ENCODE results near the gene GON4L. TPM values are rescaled to one million over a fixed set of nuclear protein-coding genes. Genes with fewer than 3 reads are reported as not detected.
"Not testable (repeated sequence)": the region's sequence is repeated elsewhere in the genome, so short reads cannot be mapped to it uniquely, and the experiment has no call there.

GON4L gene, protein sequence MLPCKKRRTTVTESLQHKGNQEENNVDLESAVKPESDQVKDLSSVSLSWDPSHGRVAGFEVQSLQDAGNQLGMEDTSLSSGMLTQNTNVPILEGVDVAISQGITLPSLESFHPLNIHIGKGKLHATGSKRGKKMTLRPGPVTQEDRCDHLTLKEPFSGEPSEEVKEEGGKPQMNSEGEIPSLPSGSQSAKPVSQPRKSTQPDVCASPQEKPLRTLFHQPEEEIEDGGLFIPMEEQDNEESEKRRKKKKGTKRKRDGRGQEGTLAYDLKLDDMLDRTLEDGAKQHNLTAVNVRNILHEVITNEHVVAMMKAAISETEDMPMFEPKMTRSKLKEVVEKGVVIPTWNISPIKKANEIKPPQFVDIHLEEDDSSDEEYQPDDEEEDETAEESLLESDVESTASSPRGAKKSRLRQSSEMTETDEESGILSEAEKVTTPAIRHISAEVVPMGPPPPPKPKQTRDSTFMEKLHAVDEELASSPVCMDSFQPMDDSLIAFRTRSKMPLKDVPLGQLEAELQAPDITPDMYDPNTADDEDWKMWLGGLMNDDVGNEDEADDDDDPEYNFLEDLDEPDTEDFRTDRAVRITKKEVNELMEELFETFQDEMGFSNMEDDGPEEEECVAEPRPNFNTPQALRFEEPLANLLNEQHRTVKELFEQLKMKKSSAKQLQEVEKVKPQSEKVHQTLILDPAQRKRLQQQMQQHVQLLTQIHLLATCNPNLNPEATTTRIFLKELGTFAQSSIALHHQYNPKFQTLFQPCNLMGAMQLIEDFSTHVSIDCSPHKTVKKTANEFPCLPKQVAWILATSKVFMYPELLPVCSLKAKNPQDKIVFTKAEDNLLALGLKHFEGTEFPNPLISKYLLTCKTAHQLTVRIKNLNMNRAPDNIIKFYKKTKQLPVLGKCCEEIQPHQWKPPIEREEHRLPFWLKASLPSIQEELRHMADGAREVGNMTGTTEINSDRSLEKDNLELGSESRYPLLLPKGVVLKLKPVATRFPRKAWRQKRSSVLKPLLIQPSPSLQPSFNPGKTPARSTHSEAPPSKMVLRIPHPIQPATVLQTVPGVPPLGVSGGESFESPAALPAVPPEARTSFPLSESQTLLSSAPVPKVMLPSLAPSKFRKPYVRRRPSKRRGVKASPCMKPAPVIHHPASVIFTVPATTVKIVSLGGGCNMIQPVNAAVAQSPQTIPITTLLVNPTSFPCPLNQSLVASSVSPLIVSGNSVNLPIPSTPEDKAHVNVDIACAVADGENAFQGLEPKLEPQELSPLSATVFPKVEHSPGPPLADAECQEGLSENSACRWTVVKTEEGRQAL (N-terminal part only)
- polyA plus RNA-seq (2014; cell fraction: cytosol; rRNA removed): 14.5 and 18.2 TPM in 2 replicates
- polyA plus RNA-seq (2014; cell fraction: nucleus; rRNA removed): 56.5 and 85.9 TPM in 2 replicates

DNA sequence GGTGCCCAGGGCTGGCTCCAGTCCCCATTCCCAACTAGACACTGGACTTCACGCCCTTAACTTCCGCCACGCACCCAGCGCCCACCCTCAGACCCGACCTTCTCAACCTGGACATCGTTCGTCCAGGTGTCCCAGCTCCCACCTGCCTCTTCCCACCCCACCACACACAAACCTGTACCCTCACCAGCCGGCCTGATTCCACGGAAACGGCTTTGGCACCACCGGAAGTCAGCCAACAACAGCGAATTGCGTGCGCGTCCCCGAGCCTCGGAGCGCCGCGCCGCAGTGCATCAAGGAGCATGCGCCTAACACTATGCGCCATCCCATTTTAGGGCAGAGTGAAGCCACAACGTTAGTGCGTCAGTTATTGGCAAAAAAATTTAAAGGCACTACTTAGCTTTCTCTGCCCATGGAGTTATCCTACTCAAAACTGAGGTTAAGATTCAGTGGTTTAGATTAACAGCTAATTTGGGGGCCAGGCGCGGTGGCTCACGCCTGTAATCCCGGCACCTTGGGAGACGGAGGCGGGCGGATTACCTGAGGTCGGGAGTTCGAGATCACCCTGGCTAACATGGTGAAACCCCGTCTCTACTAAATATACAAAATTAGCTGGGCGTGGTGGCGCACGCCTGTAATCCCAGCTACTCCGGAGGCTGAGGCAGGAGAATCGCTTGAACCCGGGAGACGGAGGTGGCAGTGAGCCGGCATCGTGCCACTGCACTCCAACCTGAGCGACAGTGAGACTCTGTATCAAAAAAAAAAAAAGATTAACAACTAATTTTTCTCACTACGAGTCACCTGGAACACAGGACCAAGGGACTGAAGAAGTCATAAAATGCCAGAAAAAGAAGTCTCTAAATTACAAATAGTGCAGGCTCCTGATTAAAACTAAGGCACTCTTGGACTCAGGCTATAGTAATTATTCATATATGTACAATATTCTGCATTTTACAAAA, at the start of gene GON4L:
GON4L (minus strand) TSS at position 240 of the 956 bp plus-strand sequence. CDS start 3,434 bp downstream, outside the sequence.
- DNase-seq (ENCODE audit: low spot score): peak; percentile 94

DNA sequence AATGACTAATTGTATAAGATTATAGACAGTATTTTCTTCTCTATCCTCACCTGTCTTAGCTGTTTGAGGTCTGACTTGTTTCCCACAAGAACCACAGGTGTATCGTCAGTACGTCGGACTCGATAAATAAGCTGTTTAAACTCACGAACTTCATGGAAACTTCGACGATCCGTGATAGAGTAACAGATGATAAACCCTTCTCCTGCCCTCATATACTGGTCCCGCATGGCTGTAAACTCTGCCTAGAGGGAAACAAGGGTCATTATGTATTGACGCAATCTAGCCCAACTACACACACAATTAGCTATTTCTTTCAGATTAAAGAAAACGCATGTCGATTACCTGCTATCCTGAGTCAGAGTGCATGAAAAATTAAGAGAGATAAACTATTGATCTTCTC, 47.2 kb upstream of the GON4L start:
- no peak for DNase-seq (ENCODE audit: low spot score)

DNA sequence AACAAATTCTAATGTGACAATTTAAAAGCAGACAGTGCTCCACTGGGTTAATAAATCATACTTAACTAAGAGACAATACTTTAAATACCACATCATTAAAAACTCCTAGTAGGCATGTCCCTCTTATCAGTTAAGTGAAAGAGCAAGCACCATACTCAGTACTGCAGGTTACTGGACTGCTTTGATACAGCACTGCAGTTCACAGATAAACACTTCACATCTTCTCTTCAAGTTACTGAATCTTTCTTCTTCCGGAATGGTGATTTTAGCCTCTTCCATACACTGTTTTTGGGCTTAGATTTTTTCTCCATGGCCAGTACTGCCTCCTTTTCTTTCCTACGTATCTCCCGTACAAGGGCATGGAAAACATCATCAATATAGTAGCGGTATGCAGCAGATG, 43.1 kb upstream of the GON4L start:
- no peak for DNase-seq (ENCODE audit: low spot score)

DNA sequence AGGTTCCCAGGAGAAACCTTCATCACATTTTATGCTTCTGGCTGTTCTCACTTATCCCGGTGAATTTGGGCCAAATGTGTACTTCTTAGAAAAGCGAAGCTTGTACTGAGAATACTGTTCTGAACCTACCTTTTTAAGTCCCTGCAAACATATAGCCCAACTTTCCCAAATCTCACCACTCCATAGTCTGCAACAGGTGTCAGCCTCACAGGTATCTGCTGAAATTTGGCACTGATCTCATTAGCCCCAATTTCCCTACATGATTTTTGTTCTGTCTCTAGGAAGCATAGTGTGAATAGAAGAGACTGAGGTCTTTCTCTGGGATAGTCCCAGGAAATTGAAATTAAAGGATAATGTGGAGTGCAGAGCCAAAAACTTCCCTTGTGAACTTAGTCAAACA, 42.7 kb upstream of the GON4L start:
- no peak for DNase-seq (ENCODE audit: low spot score)

DNA sequence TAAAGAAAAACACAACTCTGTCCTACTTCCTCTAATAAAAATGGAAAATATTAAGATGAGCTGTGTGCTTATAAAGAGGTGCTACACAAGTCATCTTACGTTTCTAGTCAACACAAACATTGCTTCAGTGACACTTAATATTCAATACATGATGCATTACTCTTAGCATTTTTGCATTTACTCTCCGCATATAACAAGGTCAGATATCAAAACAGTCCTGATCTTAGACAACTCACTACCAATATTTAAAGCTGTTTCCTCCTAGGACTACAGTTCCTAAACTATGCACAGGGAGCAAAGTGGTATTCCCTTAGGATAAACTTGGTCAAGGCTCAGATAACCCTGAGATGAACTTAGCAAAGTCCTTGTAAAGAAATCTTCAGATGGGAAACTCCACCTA, 41.9 kb upstream of the GON4L start:
- no peak for DNase-seq (ENCODE audit: low spot score)

DNA sequence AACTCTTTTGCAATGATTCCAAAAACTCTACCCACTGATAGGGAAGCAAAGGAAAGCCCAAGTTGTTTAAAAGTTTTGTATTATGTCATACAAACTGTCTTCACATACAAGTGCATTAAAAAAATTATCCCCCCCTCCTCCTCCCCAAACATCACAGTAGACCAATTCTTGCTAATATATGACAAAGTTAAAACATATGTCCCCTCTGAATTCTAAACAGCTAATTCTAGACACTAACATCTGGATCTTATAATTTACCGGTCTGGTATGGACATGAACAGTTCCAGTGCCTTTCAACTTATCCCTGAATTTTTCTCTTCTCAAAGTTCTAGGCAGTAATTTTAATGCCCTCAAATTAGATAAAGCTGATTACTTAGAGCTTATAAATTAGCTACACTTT, 40.7 kb upstream of the GON4L start:
- no peak for DNase-seq (ENCODE audit: low spot score)

DNA sequence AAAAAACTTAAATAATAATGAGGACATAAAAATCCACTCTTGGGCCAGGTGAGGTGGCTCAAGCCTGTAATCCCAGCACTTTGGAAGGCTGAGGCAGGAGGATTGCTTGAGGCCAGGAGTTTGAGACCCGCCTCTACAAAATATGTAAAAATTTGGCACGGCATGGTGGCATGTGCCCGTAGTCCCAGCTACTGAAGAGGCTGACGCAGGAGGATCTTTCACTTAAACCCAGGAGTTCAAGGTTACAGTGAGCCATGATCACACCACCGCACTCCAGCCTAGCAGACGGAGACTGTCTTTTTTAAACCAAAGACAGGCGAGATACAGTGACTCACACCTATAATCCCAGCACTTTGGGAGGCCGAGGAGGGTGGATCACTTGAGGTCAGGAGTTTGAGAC, 39.5 kb upstream of the GON4L start:
- not testable (repeated sequence) for DNase-seq (ENCODE audit: low spot score)

DNA sequence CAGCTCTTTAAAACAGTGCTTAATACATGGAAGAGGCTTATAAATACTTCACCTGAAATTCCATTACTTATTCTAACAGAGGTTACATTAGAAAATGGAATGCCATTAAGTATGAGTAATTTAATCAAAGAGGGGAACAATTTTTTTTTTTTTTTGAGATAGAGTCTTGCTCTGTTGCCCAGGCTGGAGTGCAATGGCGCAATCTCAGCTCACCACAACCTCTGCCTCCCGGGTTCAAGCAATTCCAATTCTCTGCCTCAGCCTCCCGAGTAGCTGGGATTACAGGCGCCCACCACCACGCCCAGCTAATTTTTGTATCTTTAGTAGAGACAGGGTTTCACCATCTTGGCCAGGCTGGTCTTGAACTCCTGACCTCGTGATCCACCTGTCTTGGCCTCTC, 38.6 kb upstream of the GON4L start:
- DNase-seq (ENCODE audit: low spot score): not testable (repeated sequence)

DNA sequence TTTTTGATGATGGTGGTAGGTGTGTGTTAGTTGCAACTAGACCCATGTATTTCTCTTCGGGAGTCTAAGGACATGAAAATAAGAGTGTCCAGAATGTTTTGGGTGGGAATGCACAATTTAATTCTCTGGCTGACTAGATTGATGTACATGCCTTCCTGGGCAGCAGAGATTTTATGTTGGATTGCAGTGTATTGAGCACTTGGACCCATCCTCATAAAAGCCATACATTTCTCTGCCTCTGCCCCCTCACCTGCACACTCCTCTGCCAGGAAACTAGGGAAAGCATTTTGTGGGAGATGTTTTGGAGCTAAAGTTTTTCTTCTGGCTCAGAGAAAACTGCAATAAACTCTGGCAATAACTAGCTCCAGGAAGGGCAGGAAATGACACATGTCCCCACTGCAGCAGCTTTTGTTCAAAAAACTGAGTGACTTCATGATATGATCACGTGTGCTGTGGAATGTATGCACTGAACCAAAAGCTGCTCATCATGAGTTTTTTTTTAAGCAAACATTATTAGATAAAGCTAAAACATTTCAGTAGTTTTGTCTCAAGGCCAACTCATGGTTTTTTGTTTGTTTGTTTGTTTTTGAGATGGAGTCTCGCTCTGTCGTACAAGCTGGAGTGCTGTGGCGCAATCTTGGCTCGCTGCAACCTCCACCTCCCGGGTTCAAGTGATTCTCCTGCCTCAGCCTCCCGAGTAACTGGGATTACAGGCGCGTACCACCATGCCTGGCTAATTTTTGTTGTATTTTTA, 36.6 kb upstream of the GON4L start:
- no peak for DNase-seq (ENCODE audit: low spot score)

DNA sequence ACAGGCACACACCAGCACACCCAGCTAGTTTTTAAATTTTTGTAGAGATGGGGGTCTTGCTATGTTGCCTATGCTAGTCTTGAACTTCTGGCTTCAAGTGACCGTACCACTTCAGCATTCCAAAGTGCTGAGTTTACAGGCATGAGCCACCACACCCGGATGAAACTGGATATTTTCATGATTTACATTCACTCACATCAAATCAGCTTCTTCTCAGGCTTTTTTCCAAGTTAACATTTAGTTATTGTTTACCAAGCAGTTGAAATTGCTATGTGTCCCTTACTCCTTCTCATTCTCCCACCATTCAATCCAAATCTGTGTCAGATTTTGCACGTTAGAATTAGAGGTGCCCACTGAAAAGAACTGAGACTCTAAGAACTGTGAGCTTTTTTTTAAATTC, 35.8 kb upstream of the GON4L start:
- DNase-seq (ENCODE audit: low spot score): no peak

DNA sequence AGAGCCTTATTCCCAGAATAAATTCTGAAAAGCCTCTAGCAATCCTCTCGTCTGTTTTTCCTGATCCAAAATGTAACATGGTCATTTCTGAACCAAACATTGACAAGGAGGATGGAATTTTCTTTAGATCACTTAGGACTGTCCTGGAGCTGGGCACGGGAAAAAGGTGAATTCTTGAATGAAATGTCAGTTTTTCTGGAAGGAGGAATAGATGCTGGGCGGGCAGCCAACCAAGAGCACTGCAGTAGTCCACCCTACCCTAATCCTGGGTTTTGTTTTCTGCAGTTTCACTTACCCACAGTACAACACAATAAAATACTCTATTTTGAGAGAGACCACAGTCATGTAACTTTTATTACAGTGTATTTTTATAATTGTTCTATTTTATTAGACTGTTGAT, 33.2 kb upstream of the GON4L start:
- DNase-seq (ENCODE audit: low spot score): no peak

DNA sequence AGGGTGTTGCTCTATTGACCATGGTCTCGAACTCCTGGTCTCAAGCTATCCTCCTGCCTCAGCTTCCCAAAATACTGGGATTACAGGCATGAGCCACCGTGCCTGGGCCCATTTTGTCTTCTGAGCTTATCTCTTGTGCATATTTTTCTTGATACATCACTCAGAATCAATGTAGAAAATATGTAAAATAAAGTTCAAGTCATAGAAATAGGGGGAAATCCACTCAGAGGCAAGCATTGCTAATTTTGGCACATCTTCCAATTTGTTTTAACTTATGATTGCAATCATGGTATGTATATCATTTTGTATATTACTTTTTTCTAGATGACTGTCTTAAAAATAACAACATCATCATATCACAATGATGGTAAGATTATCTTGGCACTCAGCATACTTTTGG, 32.6 kb upstream of the GON4L start:
- no peak for DNase-seq (ENCODE audit: low spot score)

DNA sequence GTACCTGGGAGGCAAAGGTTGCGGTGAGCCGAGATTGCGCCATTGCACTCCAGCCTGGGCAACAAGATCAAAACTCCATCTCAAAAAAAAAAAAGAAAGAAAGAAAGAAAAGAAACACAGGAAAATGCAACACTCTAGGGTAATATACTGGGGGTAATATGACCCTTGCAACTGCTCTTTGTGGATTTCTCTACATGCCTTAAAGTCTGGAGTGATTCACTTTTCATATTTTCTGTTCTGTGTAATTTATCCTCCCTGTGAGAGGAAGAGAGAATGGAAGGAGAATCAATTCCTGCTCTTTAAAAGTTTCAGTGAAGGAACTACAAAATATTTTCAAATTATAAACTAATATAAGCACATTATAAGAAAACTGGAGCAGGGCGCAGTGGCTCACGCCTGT, 31.5 kb upstream of the GON4L start:
- no peak for DNase-seq (ENCODE audit: low spot score)

DNA sequence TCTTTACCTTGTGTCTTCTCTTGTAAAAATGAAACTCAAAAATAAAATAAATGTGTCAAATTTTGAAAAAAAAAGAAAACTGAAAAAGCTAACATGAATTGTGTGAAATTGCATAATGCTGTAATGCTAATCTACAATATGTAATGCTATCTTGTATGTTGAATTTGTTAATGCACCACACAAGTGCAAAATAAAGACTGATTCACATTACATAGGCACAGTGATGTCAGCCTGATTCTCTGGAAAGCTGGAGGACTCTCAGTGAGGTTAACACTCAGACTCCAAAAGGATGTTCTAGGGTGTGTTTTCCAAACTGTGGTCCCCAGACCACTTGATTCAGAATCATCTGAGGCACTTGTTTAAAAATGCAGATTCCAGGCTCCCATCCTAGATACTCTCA, 28.0 kb upstream of the GON4L start:
- no peak for DNase-seq (ENCODE audit: low spot score)

DNA sequence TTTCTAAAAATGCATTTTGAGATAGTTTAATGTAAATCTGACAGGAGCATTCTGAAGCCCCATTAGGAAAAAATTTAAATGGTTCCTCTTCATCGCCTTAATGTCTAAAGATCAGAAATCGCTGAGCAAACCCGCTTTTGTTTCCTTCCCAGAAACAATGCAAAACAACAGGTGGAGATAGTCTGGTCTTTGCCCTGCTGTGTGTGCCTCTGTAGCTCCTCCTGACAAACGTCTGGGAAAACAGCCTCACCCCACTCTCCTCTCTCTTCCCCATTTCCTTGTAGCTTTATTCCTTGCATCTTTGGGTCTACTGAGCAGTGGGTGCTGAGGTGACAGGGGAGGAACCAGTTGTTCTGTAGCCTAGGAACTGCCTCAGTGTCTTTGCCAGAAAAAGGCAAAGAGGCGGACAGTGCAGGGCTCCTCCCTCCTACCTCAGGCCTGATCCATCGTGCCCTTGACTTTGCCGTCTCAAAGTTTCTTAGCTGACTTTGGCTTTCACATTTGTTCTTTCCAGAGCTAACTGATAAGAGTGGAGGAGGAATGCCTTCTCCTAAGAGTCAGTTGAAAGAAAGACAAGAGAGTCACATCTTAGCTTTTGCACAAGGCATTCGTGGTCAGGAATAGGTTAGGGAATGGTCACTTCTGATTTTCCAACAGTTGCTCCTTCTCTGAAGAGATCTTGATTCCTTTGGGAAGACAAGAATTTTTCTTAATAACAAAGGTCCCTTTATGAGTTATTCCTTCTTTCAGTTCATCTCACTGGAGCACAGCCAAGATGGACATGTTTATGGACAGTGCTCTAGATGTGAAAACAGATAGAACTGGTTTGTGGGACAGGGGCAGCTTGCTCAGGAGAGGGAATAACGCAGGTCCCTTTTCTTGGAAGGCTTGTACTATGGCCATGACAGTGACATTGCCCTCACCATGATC, 27.3 kb upstream of the GON4L start:
- no peak for DNase-seq (ENCODE audit: low spot score)

DNA sequence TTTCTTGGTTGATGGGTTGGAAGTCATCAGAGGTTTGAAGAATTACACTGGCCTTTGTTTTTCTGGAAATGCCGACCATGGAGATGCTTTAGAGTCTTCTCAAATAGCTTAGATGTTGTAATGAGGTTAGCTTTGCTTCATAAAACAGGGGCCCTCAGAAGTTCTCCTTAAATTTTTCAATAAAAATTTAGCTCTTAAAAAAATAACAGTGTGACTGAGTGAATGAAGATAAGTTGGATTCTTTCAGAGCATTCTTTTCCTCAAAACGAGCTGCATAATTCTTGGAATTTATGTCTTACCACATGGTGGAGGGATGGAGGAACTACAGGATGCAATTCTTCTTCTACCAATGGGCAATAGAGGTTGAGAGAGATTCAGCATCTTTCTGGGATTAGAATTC, 25.8 kb upstream of the GON4L start:
- DNase-seq (ENCODE audit: low spot score): no peak

DNA sequence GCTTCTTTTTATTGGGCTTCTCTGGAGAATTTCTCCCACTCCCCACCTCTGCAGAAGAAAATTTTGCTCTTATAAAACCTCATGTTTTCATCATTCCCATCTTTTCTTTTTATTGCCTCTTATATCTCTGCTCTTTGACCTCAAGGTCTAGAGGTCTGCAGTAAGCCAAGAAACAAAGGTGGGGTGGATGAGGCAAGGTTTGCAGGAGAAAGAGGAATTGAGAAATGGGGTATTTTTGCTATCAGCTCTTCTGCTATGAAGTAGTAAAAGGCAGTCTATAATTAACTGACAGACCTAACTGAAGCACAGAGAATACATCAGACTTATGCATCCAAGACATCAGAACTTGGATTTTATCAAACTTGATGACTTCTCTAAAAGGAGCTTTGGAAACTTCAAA, 25.2 kb upstream of the GON4L start:
- no peak for DNase-seq (ENCODE audit: low spot score)

DNA sequence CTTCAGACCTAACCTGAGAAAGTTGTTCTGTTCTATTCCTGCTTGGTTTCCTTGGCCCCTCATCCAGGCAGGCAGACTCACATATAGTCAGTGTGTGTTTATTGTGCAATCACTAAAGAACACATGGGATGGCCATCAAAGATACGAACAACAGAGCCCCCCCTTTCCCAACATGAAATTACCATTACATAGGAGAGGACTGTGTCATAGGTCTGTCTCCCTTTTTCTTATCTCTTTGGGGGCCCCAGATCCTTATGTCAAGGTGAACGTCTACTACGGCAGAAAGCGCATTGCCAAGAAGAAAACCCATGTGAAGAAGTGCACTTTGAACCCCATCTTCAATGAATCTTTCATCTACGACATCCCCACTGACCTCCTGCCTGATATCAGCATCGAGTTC, 23.9 kb upstream of the GON4L start:
- no peak for DNase-seq (ENCODE audit: low spot score)

DNA sequence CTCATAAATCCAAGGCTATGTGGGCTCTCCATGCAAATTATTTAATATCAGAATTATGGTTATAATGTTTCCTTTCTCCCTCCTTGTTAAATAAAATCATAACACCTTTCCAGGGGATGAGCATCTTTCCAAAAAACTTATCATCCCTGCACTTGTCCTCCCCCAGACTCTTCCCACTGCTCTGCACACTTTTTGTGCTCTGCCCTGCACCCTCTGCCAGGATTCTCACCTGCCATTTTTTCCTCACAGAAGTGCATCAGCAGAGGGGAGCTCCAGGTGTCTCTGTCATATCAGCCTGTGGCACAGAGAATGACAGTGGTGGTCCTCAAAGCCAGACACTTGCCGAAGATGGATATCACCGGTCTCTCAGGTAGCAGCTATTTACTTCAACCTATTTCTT, 23.2 kb upstream of the GON4L start:
- no peak for DNase-seq (ENCODE audit: low spot score)

Data from SK-N-DZ (cell line).